Panc1 (cell line): ENCODE measurements around the gene TEX52.

Source experiments
- CTCF ChIP-seq: fragments of 450-650 bp; IDR thresholded peaks from 2 replicates; pipeline ENCODE4 v1.5.1; 2017; ENCODE audit warnings: mild to moderate bottlenecking
- POLR2AphosphoS5 ChIP-seq: IDR thresholded peaks from 2 replicates; pipeline ENCODE4 v1.6.1; 2012; ENCODE audit warnings: mild to moderate bottlenecking, low read depth, low read length, moderate library complexity

GRCh38 chr12:2879853-2880252, 23.0 kb upstream of the TEX52 start:
- no peak for TF ChIP-seq CTCF
- no peak for TF ChIP-seq POLR2AphosphoS5
